ENCODE results near the gene HSPB1. TPM values are rescaled to one million over a fixed set of nuclear protein-coding genes. Genes with fewer than 3 reads are reported as not detected.

The HSPB1 gene
- total RNA-seq, 4 donors from 2014 or later, result 880 to 2,548 (median 1,000) TPM

DNA sequence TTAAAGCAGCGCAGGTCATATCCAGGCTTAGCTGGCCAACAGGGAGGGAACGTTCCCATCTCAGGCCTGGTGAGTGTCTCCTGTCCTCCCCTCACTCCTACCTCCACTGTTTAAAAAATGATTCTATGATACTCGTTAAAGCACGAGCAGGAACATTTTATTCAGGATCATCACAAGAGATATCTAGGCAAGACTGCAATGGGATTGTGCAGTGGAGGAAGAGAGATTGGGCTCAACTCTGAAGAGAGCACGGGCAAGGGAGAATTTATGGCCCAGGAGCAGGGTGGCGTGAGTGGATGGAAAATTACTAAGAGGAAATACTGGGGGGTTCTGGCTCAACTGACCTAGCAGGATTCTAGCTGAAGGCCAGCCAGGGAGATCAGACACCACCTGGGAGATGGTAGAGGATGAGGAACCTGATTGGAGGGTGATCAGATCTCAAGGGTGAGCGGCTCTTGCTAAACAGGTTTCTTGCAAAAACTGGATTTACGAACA, 9.0 kb upstream of the HSPB1 start:
- H3K27ac ChIP-seq, result peak overlapping the region; percentile 87 to 98 (median 97)
- TF ChIP-seq EP300 (IDR thresholded peaks at IDR 0.05), result no peak
- TF ChIP-seq, protein P1, sequence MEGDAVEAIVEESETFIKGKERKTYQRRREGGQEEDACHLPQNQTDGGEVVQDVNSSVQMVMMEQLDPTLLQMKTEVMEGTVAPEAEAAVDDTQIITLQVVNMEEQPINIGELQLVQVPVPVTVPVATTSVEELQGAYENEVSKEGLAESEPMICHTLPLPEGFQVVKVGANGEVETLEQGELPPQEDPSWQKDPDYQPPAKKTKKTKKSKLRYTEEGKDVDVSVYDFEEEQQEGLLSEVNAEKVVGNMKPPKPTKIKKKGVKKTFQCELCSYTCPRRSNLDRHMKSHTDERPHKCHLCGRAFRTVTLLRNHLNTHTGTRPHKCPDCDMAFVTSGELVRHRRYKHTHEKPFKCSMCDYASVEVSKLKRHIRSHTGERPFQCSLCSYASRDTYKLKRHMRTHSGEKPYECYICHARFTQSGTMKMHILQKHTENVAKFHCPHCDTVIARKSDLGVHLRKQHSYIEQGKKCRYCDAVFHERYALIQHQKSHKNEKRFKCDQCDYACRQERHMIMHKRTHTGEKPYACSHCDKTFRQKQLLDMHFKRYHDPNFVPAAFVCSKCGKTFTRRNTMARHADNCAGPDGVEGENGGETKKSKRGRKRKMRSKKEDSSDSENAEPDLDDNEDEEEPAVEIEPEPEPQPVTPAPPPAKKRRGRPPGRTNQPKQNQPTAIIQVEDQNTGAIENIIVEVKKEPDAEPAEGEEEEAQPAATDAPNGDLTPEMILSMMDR (IDR thresholded peaks at IDR 0.05), result no peak
- no peak for TF ChIP-seq POLR2A (IDR thresholded peaks at IDR 0.05)
- TF ChIP-seq POLR2AphosphoS5 (IDR thresholded peaks at IDR 0.05), result no peak
- no peak overlapping the region for H3K4me3 ChIP-seq
- peaks cover 9 to 70% (median 44%) of the 10 kb centered on the region in 3 donors for H3K4me1 ChIP-seq
- no peak for ATAC-seq
- no peaks in the 10 kb centered on the region for H3K36me3 ChIP-seq
- 73 to 79% methylated on average over 2 to 4 of the region's 8 CpGs for WGBS, 2 donors (ENCODE audit: low coverage in 1 of 2)
- H3K9me3 ChIP-seq, result no peaks in the 10 kb centered on the region
- no peaks in the 10 kb centered on the region for H3K27me3 ChIP-seq

DNA sequence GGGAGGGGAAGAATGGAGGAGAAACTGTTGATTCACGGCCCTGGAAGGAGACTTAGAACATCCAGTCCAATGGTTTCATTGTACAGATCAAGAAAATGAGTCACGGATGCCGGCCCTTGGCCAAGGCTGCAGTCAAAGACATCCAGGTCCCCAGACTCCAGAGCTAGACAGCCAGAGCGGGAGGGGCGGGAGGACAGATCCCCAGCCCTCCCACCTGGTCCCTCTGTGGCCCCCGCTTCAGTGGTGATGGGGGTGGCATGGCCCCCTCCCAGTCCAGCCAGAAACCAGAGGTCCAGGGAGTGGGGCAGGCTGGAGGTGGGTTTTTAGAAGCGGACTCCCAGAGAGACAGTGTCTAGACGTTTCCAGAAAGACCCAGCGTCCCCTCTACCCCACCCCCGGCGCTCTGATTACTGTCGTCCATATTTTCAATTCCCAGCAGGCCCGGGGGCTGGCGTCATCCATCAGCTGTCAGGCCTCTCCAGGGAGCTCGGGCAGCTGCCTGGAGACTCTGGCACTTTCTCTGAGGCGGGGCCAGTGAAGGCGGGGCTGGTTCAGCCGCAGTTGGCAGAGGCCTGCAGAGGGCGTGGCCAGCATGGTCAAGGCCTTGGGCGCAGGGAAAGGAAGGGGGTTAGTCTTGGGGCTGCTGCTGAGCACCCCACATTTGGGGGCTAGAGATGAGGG, 8.0 kb upstream of the HSPB1 start:
- no peaks in the 10 kb centered on the region for H3K36me3 ChIP-seq
- no peaks in the 10 kb centered on the region for H3K9me3 ChIP-seq
- peak overlapping the region; percentile 87 to 98 (median 97) for H3K27ac ChIP-seq
- no peaks in the 10 kb centered on the region for H3K27me3 ChIP-seq
- TF ChIP-seq POLR2AphosphoS5 (IDR thresholded peaks at IDR 0.05), result peak; percentile 91
- TF ChIP-seq EP300 (IDR thresholded peaks at IDR 0.05), result peak; percentile 1
- no peak for TF ChIP-seq POLR2A (IDR thresholded peaks at IDR 0.05)
- TF ChIP-seq, protein P1 (IDR thresholded peaks at IDR 0.05), result no peak
- WGBS, 2 donors (ENCODE audit: low coverage in 1 of 2), result 0 to 14% methylated on average over 1 to 6 of the region's 20 CpGs
- H3K4me1 ChIP-seq, result peaks cover 9 to 70% (median 44%) of the 10 kb centered on the region in 3 donors
- ATAC-seq, result peak; percentile 84
- H3K4me3 ChIP-seq, result peak overlapping the region; percentile 12 to 48

DNA sequence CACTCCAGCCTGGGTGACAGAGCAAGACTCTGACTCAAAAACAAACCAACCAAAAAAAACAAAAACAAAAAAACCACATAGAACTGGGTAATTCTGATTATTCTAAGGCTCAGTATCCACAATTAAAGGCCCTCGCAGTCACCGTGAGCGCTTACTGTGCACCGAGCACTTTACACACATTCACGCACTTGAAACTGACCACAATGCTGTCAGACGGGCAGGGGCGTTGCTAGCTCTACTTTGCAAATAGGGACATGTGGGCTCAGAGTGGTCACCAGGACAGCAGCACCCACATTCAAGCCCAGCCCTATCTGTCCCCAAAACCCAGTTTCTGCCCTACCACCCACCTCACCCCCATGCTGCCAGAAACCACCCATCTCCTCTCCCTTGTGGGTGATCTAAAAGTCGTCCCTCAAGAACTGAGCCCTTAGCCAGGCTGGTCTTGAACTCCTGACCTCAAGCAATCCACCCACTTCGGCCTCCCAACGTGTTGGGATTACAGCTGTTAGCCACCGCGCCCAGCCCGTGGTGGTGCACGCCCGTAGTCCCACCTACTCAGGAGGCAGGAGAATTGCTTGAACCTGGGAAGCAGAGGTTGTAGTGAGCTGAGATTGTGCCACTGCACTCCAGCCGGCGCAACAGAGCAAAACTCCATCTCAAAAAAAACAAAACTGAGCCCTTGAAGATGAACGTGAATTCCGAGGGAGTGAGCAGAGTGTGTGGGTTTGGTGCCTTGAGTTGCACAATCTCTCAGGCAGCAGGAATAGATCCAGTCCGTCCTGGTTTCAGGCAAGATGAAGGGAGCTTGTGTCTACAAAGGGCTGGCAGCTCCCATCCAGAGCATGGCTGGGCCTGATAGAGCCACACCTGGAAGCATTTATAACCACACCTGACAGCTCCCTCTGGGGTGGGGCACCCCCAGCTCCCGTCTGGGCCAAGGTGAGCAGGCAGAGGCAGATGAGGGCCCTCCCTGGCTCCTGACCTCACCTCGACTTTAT, 5.4 kb upstream of the HSPB1 start:
- TF ChIP-seq POLR2A (IDR thresholded peaks at IDR 0.05) (no peak), POLR2AphosphoS5 (IDR thresholded peaks at IDR 0.05) (peak; percentile 85)
- ATAC-seq, result peak; percentile 60
- Histone ChIP-seq H3K27ac (peak overlapping the region; percentile 85 to 98 (median 96)), H3K9me3 (no peaks in the 10 kb centered on the region), H3K4me3 (no peak overlapping the region), H3K36me3 (no peaks in the 10 kb centered on the region), H3K4me1 (peaks cover 9 to 66% (median 41%) of the 10 kb centered on the region in 3 donors), H3K27me3 (no peaks in the 10 kb centered on the region)
- 40 to 100% methylated on average over 4 to 11 of the region's 22 CpGs for WGBS, 2 donors (ENCODE audit: low coverage in 1 of 2)

DNA sequence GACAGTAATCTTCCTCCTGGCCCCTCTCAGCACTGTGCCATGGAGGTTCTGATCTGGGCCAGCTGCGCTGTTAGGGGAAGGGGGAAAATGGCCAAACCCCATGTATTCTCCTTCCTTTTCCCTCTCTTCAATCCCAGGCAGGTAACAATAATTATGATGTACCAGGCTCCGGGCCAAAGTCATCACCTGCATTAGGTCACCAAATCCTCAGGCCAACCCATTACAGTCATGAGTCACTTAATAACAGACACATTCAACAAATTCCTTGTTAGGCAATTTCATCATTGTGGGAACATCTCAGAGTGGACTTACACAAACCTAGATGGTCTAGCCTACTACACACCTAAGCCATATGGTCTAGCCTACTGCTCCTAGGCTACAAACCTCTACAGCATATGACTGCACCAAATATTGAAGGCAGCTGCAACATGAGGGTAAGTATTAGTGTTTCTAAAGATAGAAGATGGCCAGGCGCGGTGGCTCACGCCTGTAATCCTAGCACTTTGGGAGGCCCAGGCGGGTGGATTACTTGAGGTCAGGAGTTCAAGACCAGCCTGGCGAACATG, 2.2 kb upstream of the HSPB1 start:
- no peaks in the 10 kb centered on the region for H3K27me3 ChIP-seq
- H3K36me3 ChIP-seq, result peaks cover 0 to 13% of the 10 kb centered on the region in 2 donors
- peak overlapping the region in 3 of 4 donors; percentile 82 to 100 (median 98) for H3K27ac ChIP-seq
- 68 to 90% methylated on average over 3 to 7 of the region's 7 CpGs for WGBS, 2 donors (ENCODE audit: low coverage in 1 of 2)
- no peaks in the 10 kb centered on the region for H3K9me3 ChIP-seq
- no peak for TF ChIP-seq EP300 (IDR thresholded peaks at IDR 0.05)
- TF ChIP-seq POLR2A (IDR thresholded peaks at IDR 0.05), result no peak
- peak; percentile 84 for TF ChIP-seq POLR2AphosphoS5 (IDR thresholded peaks at IDR 0.05)
- peaks cover 3 to 56% (median 30%) of the 10 kb centered on the region in 3 donors for H3K4me1 ChIP-seq
- no peak overlapping the region for H3K4me3 ChIP-seq
- no peak for ATAC-seq

DNA sequence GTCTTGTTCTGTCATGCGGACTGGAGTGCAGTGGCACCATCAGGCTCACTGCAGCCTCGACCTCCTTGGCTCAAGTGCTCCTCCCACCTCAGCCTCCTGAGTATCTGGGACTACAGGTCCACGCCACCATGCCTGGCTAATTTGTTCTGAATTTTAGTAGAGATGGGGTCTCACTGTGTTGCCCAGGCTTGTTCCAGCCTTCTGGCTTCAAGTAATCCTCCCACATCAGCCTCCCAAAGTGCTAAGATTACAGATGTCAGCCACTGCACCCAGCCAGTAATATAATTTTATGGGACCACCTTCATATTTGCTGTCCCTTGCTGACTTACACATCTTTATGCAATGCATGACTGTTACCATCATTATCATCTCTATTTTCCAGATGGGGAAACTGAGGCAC, 1.5 kb upstream of the HSPB1 start:
- Histone ChIP-seq H3K27ac (peak overlapping the region in 3 of 4 donors; percentile 82 to 100 (median 98)), H3K27me3 (no peaks in the 10 kb centered on the region), H3K4me3 (no peak overlapping the region), H3K36me3 (peaks cover 0 to 13% of the 10 kb centered on the region in 2 donors), H3K4me1 (peaks cover 3 to 56% (median 25%) of the 10 kb centered on the region in 3 donors), H3K9me3 (no peaks in the 10 kb centered on the region)
- WGBS, 2 donors (ENCODE audit: low coverage in 1 of 2), result 94 to 100% methylated on average over 2 to 3 of the region's 3 CpGs
- no peak for ATAC-seq
- no peak for TF ChIP-seq POLR2A (IDR thresholded peaks at IDR 0.05)
- no peak for TF ChIP-seq POLR2AphosphoS5 (IDR thresholded peaks at IDR 0.05)
- TF ChIP-seq EP300 (IDR thresholded peaks at IDR 0.05), result no peak
- TF ChIP-seq, protein P1 (IDR thresholded peaks at IDR 0.05), result no peak
